IMR-90 (cell line): ENCODE results near the gene STARD13.

Experiments
- BHLHE40 ChIP-seq: fragments of 150-350 bp; IDR thresholded peaks from 2 replicates; pipeline ENCODE4 v1.6.1; 2016; ENCODE audit warnings: mild to moderate bottlenecking, low read depth, low read length
- CEBPB ChIP-seq: IDR thresholded peaks from 2 replicates; pipeline ENCODE4 v1.6.1; 2012; ENCODE audit warnings: low read depth, low read length, improper control_type of control experiment
- CHD1 ChIP-seq: IDR thresholded peaks from 2 replicates; pipeline ENCODE4 v1.6.1; 2012; ENCODE audit warnings: low read depth, low read length, improper control_type of control experiment
- CTCF ChIP-seq: conservative IDR thresholded peaks from 2 replicates; pipeline ENCODE4 v1.5.1; 2012; ENCODE audit warnings: mild to moderate bottlenecking, low read depth, low read length, improper control_type of control experiment
- MAZ ChIP-seq: IDR thresholded peaks from 2 replicates; pipeline ENCODE4 v1.6.1; 2012; ENCODE audit warnings: low read depth, mild to moderate bottlenecking, low read length, improper control_type of control experiment, moderate library complexity, borderline replicate concordance
- MXI1 ChIP-seq: IDR thresholded peaks from 2 replicates; pipeline ENCODE4 v1.6.1; 2012; ENCODE audit warnings: low read depth, mild to moderate bottlenecking, low read length, moderate library complexity, borderline replicate concordance
- NFE2L2 ChIP-seq: fragments of 150-350 bp; IDR thresholded peaks from 2 replicates; pipeline ENCODE4 v1.6.1; 2016; ENCODE audit warnings: low read depth, mild to moderate bottlenecking, low read length
- POLR2A ChIP-seq: IDR thresholded peaks from 2 replicates; pipeline ENCODE4 v1.6.1; 2012; ENCODE audit warnings: mild to moderate bottlenecking, low read depth, low read length
- RAD21 ChIP-seq: IDR thresholded peaks from 2 replicates; pipeline ENCODE4 v1.6.1; 2012; ENCODE audit warnings: low read length, improper control_type of control experiment
- RCOR1 ChIP-seq: IDR thresholded peaks from 2 replicates; pipeline ENCODE4 v1.6.1; 2012; ENCODE audit warnings: mild to moderate bottlenecking, low read length, improper control_type of control experiment; ENCODE audit not compliant: insufficient replicate concordance
- RFX5 ChIP-seq: IDR thresholded peaks from 2 replicates; pipeline ENCODE4 v1.8.0; 2012; ENCODE audit warnings: low read depth, mild to moderate bottlenecking, low read length, moderate library complexity
- SMC3 ChIP-seq: fragments of 150-350 bp; IDR thresholded peaks from 2 replicates; pipeline ENCODE4 v1.6.1; 2016; ENCODE audit warnings: low read depth, mild to moderate bottlenecking, antibody characterized with exemption, low read length, moderate library complexity
- USF2 ChIP-seq: fragments of 150-350 bp; IDR thresholded peaks from 2 replicates; pipeline ENCODE4 v1.6.1; 2017; ENCODE audit warnings: mild to moderate bottlenecking, antibody characterized with exemption, low read length, low read depth

- TF ChIP-seq SMC3 (no peak), CTCF (no peak), MAZ (no peak), RCOR1 (no peak), RAD21 (no peak), MXI1 (no peak), POLR2A (no peak), USF2 (no peak), BHLHE40 (no peak), CEBPB (no peak), NFE2L2 (no peak), RFX5 (no peak), CHD1 (no peak)
Measured at GRCh38 chr13:33312861-33313212, 27.3 kb upstream of the STARD13 start.
